SU-DHL-6 (cell line): ENCODE measurements around the gene MAML2.

Source experiments
- H2AFZ ChIP-seq: fragments of 200-600 bp; sonication (generic); 2 replicates; pipeline ENCODE4 v1.6.1; 2014; ENCODE audit warnings: low read depth, mild to moderate bottlenecking, moderate library complexity, mixed read lengths, antibody characterized with exemption, low read length; ENCODE audit not compliant: severe bottlenecking
- H3F3A ChIP-seq: fragments of 200-600 bp; shearing (Covaris generic); 2 replicates; pipeline ENCODE4 v1.6.0; 2016; ENCODE audit warnings: antibody characterized with exemption, mild to moderate bottlenecking; ENCODE audit not compliant: insufficient read depth
- H3K27ac ChIP-seq: fragments of 200-600 bp; sonication (generic); 2 replicates; pipeline ENCODE4 v1.5.1; 2016; ENCODE audit warnings: low read depth, mild to moderate bottlenecking, low read length, moderate library complexity, mixed read lengths
- H3K27me3 ChIP-seq: fragments of 200-600 bp; sonication (generic), shearing (Covaris generic); 2 replicates; pipeline ENCODE4 v1.6.0; 2014; ENCODE audit warnings: mild to moderate bottlenecking, low read length
- H3K36me3 ChIP-seq: fragments of 200-600 bp; sonication (generic); 2 replicates; pipeline ENCODE4 v1.6.1; 2014; ENCODE audit warnings: mild to moderate bottlenecking, low read length, mixed read lengths
- H3K4me2 ChIP-seq: fragments of 300-600, 200-600 bp; shearing (Covaris generic), sonication (generic); 2 replicates; pipeline ENCODE4 v1.6.0; 2014; ENCODE audit warnings: low read length, low read depth, mild to moderate bottlenecking; ENCODE audit not compliant: poor library complexity, severe bottlenecking
- H3K4me3 ChIP-seq: fragments of 200-600 bp; sonication (generic); 2 replicates; pipeline ENCODE4 v1.5.1; 2014; ENCODE audit warnings: antibody characterized with exemption, low read length, mild to moderate bottlenecking, mixed read lengths; ENCODE audit not compliant: insufficient read depth, poor library complexity, severe bottlenecking
- H3K79me2 ChIP-seq: fragments of 200-600 bp; sonication (generic); 2 replicates; pipeline ENCODE4 v1.6.1; 2014; ENCODE audit warnings: mild to moderate bottlenecking, low read length, moderate library complexity; ENCODE audit not compliant: insufficient read depth
- H3K9ac ChIP-seq: fragments of 200-600 bp; sonication (generic); 2 replicates; pipeline ENCODE4 v1.7.0; 2014; ENCODE audit warnings: mild to moderate bottlenecking, low read length
- H3K9me2 ChIP-seq: fragments of 200-600 bp; sonication (generic); replicated peaks from 2 replicates; pipeline ENCODE4 v1.6.1; 2014; ENCODE audit warnings: low read length; ENCODE audit not compliant: insufficient read depth
- H3K9me3 ChIP-seq: fragments of 200-600 bp; sonication (generic); 2 replicates; pipeline ENCODE4 v1.6.1; 2014; ENCODE audit warnings: low read length, mixed read lengths; ENCODE audit not compliant: insufficient read depth
- H4K20me1 ChIP-seq: fragments of 200-600 bp; sonication (generic); 2 replicates; pipeline ENCODE4 v1.6.1; 2014; ENCODE audit warnings: low read depth, mild to moderate bottlenecking, antibody characterized with exemption, low read length, moderate library complexity, mixed read lengths
- CTCF ChIP-seq: fragments of 200-600 bp; sonication (generic); IDR thresholded peaks from one replicate; pipeline ENCODE4 v1.5.1; 2017; ENCODE audit warnings: antibody characterized with exemption, mild to moderate bottlenecking, low read length, moderate library complexity; ENCODE audit not compliant: insufficient read depth, poor library complexity, severe bottlenecking
- EZH2phosphoT487 ChIP-seq: fragments of 200-600 bp; sonication (generic), shearing (Covaris generic); conservative IDR thresholded peaks from 2 replicates; pipeline ENCODE4 v1.6.1; 2018; ENCODE audit warnings: mild to moderate bottlenecking, antibody characterized with exemption, low read length, moderate library complexity, mixed read lengths

Gene MAML2

GRCh38 chr11:96177146-96177545 lies 165.8 kb downstream of the MAML2 start:
- no peak overlapping the region for H3K9ac ChIP-seq
- no peaks in the 10 kb centered on the region for H3K9me2 ChIP-seq
- no peaks in the 10 kb centered on the region for H3F3A ChIP-seq
- TF ChIP-seq EZH2phosphoT487 (no peak), CTCF (no peak)
- H3K36me3 ChIP-seq = no peaks in the 10 kb centered on the region
- H2AFZ ChIP-seq = no peak overlapping the region
- no peaks in the 10 kb centered on the region for H3K79me2 ChIP-seq
- H3K4me2 ChIP-seq = no peak overlapping the region
- H3K27me3 ChIP-seq = no peaks in the 10 kb centered on the region
- H3K4me3 ChIP-seq = no peak overlapping the region
- H3K9me3 ChIP-seq = no peaks in the 10 kb centered on the region
- H4K20me1 ChIP-seq = no peaks in the 10 kb centered on the region
- no peak overlapping the region for H3K27ac ChIP-seq

- no peak overlapping the region for H3K4me2 ChIP-seq
- no peaks in the 10 kb centered on the region for H4K20me1 ChIP-seq
- H3K79me2 ChIP-seq = no peaks in the 10 kb centered on the region
Observed at GRCh38 chr11:96173906-96174305, 169.1 kb downstream of the MAML2 start.

GRCh38 chr11:96173422-96173821 lies 169.6 kb downstream of the MAML2 start:
- Histone ChIP-seq H2AFZ (no peak overlapping the region), H3K9me2 (no peaks in the 10 kb centered on the region), H3K9me3 (no peaks in the 10 kb centered on the region), H3K9ac (no peak overlapping the region), H3K4me2 (no peak overlapping the region), H4K20me1 (no peaks in the 10 kb centered on the region), H3K27ac (no peak overlapping the region), H3K4me3 (no peak overlapping the region), H3K36me3 (no peaks in the 10 kb centered on the region), H3F3A (no peaks in the 10 kb centered on the region), H3K79me2 (no peaks in the 10 kb centered on the region), H3K27me3 (no peaks in the 10 kb centered on the region)
- TF ChIP-seq CTCF (no peak), EZH2phosphoT487 (no peak)

More at GRCh38 chr11:96173906-96174305, 169.1 kb downstream of the MAML2 start:
- no peaks in the 10 kb centered on the region for H3K9me2 ChIP-seq
- H3F3A ChIP-seq = no peaks in the 10 kb centered on the region
- no peak overlapping the region for H2AFZ ChIP-seq
- TF ChIP-seq CTCF (no peak), EZH2phosphoT487 (no peak)
- no peak overlapping the region for H3K27ac ChIP-seq
- H3K36me3 ChIP-seq = no peaks in the 10 kb centered on the region
- H3K9ac ChIP-seq = no peak overlapping the region
- H3K27me3 ChIP-seq = no peaks in the 10 kb centered on the region
- H3K9me3 ChIP-seq = no peaks in the 10 kb centered on the region
- no peak overlapping the region for H3K4me3 ChIP-seq

- H3F3A ChIP-seq = no peaks in the 10 kb centered on the region
- no peak overlapping the region for H3K9ac ChIP-seq
- H4K20me1 ChIP-seq = no peaks in the 10 kb centered on the region
- TF ChIP-seq EZH2phosphoT487 (no peak), CTCF (no peak)
- no peaks in the 10 kb centered on the region for H3K9me3 ChIP-seq
- no peaks in the 10 kb centered on the region for H3K9me2 ChIP-seq
- no peaks in the 10 kb centered on the region for H3K27me3 ChIP-seq
- H3K4me2 ChIP-seq = no peak overlapping the region
- H3K27ac ChIP-seq = no peak overlapping the region
- no peaks in the 10 kb centered on the region for H3K36me3 ChIP-seq
- no peaks in the 10 kb centered on the region for H3K79me2 ChIP-seq
- H2AFZ ChIP-seq = no peak overlapping the region
- no peak overlapping the region for H3K4me3 ChIP-seq
Observed at GRCh38 chr11:96172604-96173003, 170.4 kb downstream of the MAML2 start.
